SK-MEL-5 (cell line): ENCODE results near the gene ILF3. TPM values are rescaled to one million over a fixed set of nuclear protein-coding genes. Genes with fewer than 3 reads are reported as not detected.
"Not testable (repeated sequence)": the region's sequence is repeated elsewhere in the genome, so short reads cannot be mapped to it uniquely, and the experiment has no call there.

Experiments
- DNase-seq: peaks from one replicate; pipeline ENCODE4 v3.0.0-alpha.2; 2016; ENCODE audit warnings: low read depth, low spot score
- in situ Hi-C: cut with HindIII; loops from 2 replicates; pipeline ENCODE4 v1.10.0; 2016; ENCODE audit warnings: low sequenced_read_pairs, high pct_unique_total_duplicates, low pct_unique_long_range_greater_than_20kb
- total RNA-seq: library from RNA; depleted of rRNA; stranded (reverse); fragments of >200 nt; shearing (Covaris generic); gene quantifications from 2 replicates; pipeline ENCODE4 v1.2.3, GENCODE V29; 2014

ILF3 gene
- total RNA-seq, 1 experiment from 2014 or later, result 96.9 TPM

DNA sequence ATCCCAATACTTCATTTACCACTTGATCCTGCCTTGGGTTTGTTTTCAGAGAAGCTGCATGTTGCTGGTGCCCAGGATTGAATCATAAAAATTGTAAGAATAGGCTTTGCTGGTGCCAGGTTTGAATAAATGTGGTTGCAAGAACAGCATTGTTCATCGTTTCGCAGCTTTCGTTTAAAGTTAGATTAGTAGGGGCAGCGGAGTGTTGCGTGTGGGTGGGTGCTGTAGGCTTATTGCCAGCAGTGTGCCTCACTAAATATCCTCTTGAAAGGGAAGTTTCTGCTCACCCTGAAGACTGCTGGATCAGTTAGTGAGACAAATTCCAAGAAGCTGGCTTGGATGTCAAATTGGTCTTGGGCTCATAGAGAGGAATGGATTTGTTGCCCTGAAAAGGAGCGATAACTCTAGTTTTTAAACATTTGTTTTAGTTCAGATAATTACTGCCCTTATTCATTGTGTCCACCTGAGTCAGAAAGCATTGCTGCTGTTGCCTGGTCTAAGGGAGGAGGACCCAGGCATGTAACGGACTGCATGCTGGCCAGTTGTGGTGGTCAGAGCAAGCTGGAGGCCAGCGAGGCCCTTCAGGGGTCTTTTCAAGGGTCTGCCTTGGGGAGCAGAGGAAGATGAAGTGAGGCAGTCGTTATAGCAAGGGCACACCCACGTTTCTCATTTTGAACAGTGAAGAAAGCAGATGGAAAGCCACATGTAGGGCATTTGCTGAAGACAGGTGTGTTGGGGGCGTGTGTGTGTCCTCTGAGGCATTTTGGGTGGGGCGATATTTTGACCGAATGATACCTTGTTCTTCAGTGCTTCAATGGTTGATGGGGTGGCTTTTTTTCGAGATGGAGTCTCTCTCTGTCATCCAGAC, 8.5 kb downstream of the ILF3 start:
- in situ Hi-C loops, result no loop called here
- no peak for DNase-seq

- DNase-seq, in situ Hi-C loops: not testable (repeated sequence)
Measured at GRCh38 chr19:10663252-10663563, 9.1 kb downstream of the ILF3 start.

DNA sequence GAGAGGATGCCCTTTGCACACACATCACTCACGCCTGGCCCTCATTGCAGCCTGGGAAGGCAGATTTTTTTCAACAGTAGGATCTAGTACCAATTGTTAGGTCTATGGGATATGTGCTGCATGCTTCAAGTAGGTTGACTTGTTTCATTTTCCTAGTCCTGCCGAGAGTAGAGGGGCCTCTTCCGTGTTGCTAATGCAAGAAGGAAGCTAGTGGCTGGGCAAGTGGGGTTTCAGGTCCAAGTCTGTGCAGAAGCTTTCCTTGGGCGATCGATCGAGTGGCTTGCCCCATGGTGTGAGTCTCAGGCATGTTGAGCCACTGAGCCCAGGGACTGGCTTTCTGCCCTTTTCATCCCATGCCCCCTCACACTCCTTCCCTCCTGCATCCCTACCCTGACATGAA, 13.7 kb downstream of the ILF3 start:
- DNase-seq, result no peak
- in situ Hi-C loops, result no loop called here

GRCh38 chr19:10669246-10669645, 15.1 kb downstream of the ILF3 start:
- DNase-seq, result no peak
- in situ Hi-C loops, result no loop called here

GRCh38 chr19:10670182-10670581, 16.0 kb downstream of the ILF3 start:
- in situ Hi-C loops, result no loop called here
- DNase-seq, result no peak

DNA sequence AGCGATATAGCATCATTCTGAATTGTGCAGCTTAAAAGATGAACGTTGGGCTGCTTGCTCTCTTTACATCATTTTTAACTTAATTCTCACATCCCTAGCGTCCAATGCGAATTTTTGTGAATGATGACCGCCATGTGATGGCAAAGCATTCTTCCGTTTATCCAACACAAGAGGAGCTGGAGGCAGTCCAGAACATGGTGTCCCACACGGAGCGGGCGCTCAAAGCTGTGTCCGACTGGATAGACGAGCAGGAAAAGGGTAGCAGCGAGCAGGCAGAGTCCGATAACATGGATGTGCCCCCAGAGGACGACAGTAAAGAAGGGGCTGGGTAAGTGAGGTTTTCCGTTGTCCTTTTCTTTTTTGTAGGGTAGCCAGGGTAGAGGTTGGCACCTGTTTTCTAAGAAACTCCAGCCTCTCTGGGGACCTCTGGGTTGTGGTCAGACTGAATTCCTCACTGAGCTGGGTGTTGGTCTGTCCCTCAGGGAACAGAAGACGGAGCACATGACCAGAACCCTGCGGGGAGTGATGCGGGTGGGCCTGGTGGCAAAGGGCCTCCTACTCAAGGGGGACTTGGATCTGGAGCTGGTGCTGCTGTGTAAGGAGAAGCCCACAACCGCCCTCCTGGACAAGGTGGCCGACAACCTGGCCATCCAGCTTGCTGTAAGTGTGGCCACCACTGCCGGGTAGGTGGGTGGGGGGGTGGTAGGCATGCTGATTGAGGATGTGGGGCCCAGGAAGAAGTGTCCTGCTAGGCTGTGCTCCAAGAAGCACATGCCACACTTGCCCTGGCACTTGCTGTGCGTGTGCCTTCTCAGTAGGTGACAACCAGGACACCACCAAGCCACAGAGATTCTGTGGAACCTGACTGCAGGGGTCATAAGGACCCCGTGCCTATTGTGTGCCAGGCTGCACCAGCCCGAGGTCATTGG, 17.0 kb downstream of the ILF3 start:
- in situ Hi-C loops, result no loop called here
- DNase-seq, result no peak

DNA sequence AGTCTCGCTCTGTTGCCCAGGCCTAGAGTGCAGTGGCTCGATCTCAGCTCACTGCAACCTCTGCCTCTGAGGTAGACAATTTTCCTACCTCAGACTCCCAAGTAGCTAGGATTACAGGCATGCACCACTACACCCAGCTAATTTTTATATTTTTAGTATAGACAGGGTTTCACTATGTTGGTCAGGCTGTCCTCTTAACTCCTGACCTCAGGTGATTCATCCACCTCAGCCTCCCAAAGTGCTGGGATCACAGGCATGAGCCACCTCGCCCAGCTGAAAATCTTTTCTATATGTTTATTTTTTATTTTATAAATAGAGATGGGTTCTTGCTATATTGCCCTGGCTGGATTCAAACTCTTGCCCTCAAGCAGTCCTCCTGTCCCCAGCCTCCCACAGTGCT, 17.8 kb downstream of the ILF3 start:
- DNase-seq, in situ Hi-C loops: not testable (repeated sequence)

- in situ Hi-C loops, DNase-seq: not testable (repeated sequence)
Measured at GRCh38 chr19:10675214-10675613, 21.1 kb downstream of the ILF3 start.

- in situ Hi-C loops, result no loop called here
- no peak for DNase-seq
Measured at GRCh38 chr19:10677751-10678150, 23.6 kb downstream of the ILF3 start.

DNA sequence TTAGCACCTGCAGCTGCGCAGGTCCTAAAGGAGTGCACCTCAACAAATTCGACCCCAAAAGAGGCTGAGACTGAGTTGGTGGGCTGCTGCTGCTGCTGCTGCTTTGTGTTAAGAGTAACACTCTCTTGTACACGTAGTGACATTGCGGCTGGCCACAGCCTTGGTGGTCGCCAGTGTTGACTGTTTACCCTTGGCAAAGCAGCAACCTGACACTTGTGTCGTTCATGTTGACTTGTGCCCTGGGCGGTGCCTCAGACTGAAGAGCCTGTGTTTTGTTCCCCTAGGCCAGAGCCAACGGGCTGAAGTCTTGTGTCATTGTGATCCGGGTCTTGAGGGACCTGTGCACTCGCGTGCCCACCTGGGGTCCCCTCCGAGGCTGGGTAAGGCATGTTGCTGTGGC, 24.7 kb downstream of the ILF3 start:
- in situ Hi-C loops, result no loop called here
- no peak for DNase-seq

DNA sequence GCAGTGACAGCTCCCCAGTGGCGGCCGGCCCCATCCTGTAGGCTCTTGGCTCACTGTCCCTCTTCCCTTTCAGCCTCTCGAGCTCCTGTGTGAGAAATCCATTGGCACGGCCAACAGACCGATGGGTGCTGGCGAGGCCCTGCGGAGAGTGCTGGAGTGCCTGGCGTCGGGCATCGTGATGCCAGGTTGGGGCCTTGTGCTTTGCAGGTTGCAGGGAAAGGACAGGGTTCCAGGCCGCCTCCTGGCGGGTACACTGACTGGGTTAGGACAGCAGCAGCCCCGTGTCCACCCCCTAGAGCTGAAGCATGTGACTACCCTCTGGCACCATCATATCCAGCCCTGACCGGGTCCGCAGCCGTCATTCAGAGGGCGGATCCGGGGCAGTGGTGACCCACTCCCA, 25.6 kb downstream of the ILF3 start:
- no peak for DNase-seq
- in situ Hi-C loops, result no loop called here

DNA sequence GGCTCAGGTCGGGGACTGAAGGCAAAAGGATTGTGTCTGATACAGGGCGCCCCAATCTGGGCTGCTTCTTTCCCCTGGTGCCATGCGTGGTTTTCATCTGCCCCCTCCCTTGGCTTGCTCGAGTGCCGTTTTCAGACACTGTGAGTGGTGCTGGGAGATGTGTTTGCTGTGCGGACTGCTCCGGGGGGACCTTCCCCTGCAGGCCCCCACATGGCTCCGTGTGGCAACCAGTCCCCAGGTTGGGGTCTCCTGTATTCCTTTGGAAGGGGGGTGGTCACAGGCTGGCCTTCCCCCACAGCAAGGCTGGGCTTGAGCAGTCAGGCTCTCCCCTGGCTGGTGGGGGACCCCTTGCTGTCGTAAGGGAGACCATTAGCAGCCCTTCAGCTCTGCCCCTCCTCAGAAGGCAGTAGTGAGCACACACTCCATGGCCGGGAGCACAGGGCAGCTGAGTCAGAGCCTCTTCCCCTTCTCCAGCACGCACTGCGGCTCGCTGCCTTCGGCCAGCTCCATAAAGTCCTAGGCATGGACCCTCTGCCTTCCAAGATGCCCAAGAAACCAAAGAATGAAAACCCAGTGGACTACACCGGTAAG, 26.5 kb downstream of the ILF3 start:
- no peak for DNase-seq
- in situ Hi-C loops, result no loop called here

GRCh38 chr19:10681658-10682057, 27.5 kb downstream of the ILF3 start:
- no peak for DNase-seq
- in situ Hi-C loops, result no loop called here

DNA sequence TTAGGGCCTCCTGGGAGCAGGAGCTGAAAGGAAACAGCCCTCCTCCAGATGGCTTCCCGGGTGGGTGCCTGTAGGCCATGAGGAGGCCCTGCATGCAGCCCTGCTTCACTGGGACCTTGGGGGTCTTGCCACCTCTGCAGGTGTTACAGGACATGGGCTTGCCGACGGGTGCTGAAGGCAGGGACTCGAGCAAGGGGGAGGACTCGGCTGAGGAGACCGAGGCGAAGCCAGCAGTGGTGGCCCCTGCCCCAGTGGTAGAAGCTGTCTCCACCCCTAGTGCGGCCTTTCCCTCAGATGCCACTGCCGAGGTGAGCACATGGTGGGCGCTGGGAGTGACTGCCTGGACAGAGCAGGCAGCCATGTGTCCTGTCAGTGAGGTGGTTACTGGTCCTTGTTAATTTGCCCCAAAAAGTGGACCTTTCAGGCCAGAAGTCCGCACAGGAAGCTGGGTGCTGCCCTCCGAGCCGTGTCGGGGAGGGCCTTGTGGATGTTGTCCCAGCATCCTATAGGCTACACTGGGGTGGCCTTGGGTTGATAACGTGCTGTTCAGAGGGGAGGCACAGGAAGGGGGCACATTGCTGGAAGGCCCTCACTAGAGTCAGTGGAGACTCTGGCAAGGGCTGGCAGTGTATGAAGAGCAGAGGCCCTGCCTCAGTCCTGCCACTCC, 28.4 kb downstream of the ILF3 start:
- in situ Hi-C loops, result no loop called here
- no peak for DNase-seq

DNA sequence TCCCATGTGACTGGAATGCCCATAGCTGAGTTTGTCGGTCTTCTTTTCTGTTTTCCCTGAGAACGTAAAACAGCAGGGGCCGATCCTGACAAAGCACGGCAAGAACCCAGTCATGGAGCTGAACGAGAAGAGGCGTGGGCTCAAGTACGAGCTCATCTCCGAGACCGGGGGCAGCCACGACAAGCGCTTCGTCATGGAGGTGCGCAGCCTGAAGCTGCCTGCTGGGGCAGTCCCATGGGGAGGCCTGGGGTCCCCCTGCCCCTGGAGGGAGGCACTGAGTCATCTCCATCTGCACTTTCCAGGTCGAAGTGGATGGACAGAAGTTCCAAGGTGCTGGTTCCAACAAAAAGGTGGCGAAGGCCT, 28.9 kb downstream of the ILF3 start:
- no peak for DNase-seq
- in situ Hi-C loops, result no loop called here

- in situ Hi-C loops, result no loop called here
- no peak for DNase-seq
Measured at GRCh38 chr19:10683582-10683981, 29.4 kb downstream of the ILF3 start.

DNA sequence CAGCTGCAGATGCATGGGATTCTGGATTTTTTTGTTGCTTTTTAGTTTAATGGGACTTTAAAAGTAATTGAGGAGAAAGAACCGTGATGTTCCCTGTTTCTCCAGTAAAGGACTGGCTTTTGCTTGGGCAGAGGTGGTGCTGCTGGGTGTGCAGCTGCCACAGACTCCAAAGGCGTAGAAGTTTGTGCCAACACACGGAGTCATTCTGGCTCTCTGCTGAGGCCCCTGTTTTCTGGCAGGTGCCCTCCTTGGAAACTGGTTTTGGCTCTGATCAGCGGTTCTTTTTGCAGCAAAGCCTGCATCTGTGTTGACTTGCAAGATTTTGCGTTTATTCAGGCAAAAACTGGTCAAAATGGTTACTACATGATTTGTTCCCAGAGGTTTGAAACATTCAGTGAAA, 31.1 kb downstream of the ILF3 start:
- no peak for DNase-seq
- in situ Hi-C loops, result no loop called here

- DNase-seq, result no peak
- in situ Hi-C loops, result no loop called here
Measured at GRCh38 chr19:10686193-10686592, 32.0 kb downstream of the ILF3 start.
